HG03060 (cell line): ENCODE measurements around the gene HELZ.
A peak's percentile ranks its signal among the peaks of the same experiment; 100 is the strongest.

Source experiments
- ATAC-seq: cut with Tn5 transposase; IDR thresholded peaks from one replicate; pipeline ENCODE4 v1.9.1; 2021; ENCODE audit warnings: low read depth, moderate number of reproducible peaks; ENCODE audit not compliant: unreplicated experiment

The HELZ gene

GRCh38 chr17:67092291-67092690 is 152.7 kb downstream of the HELZ start:
- no peak for ATAC-seq

GRCh38 chr17:67090341-67090740 is 154.7 kb downstream of the HELZ start:
- no peak for ATAC-seq

- no peak for ATAC-seq
These were observed 156.4 kb downstream of the HELZ start for GRCh38 chr17:67088639-67089038.

GRCh38 chr17:67085406-67085805 is 159.6 kb downstream of the HELZ start:
- no peak for ATAC-seq

- peak; percentile 62 for ATAC-seq
These were observed 162.9 kb downstream of the HELZ start for GRCh38 chr17:67082107-67082506.

GRCh38 chr17:67080804-67081203 is 164.2 kb downstream of the HELZ start:
- ATAC-seq = no peak

- no peak for ATAC-seq
These were observed 165.5 kb downstream of the HELZ start for GRCh38 chr17:67079491-67079890.

- no peak for ATAC-seq
These were observed 166.7 kb downstream of the HELZ start for GRCh38 chr17:67078292-67078691.

- ATAC-seq = no peak
These were observed 168.7 kb downstream of the HELZ start for GRCh38 chr17:67076290-67076689.

- ATAC-seq = no peak
These were observed 170.2 kb downstream of the HELZ start for GRCh38 chr17:67074781-67075180.

- ATAC-seq = no peak
These were observed 172.1 kb downstream of the HELZ start for GRCh38 chr17:67072885-67073284.

- ATAC-seq = no peak
These were observed 173.4 kb downstream of the HELZ start for GRCh38 chr17:67071595-67071994.

- no peak for ATAC-seq
These were observed 175.3 kb downstream of the HELZ start for GRCh38 chr17:67069603-67070136.

GRCh38 chr17:67068999-67069398 is 176.0 kb downstream of the HELZ start:
- ATAC-seq = no peak

- ATAC-seq = no peak
These were observed 177.2 kb downstream of the HELZ start for GRCh38 chr17:67067571-67068482.

- no peak for ATAC-seq
These were observed 178.3 kb downstream of the HELZ start for GRCh38 chr17:67066717-67067116.

GRCh38 chr17:67063141-67063540 is 181.9 kb downstream of the HELZ start:
- ATAC-seq = no peak

- no peak for ATAC-seq
These were observed 185.6 kb downstream of the HELZ start for GRCh38 chr17:67059372-67059771.

- ATAC-seq = no peak
These were observed 187.0 kb downstream of the HELZ start for GRCh38 chr17:67058036-67058435.

- no peak for ATAC-seq
These were observed 188.1 kb downstream of the HELZ start for GRCh38 chr17:67056746-67057490.
